ENCODE measurements around the gene NLRP9.

The NLRP9 gene

GRCh38 chr19:55674841-55675660, 63.2 kb downstream of the NLRP9 start, which contains the start of gene EPN1:
Gene EPN1, plus strand, starts transcription at chr19:55675226. Its CDS starts 3,402 bp downstream, at chr19:55678628.
- in situ Hi-C loops (cut with HindIII; ENCODE audit: low sequenced_read_pairs): no loop called here

DNA sequence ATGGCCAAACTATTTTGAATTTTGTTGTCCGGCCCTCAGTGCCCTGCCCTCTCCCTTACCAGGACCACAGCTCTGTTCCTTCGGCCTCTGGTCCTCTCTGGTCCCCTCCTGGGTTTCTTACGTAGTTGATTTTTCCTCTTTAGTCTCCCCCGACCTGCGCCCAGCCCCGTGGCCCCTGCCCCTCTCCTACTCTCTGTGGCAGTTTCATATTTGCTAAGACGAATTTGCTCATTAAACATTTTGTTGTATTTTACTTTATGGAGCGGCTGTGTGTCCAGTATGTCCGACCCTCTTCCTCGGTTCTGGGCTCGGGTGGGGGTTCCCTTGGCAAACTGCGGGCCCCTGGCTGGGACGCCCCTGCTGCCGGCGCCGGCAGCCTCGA, 63.8 kb downstream of the NLRP9 start:
- in situ Hi-C loops (cut with HindIII; ENCODE audit: low sequenced_read_pairs): no loop called here

DNA sequence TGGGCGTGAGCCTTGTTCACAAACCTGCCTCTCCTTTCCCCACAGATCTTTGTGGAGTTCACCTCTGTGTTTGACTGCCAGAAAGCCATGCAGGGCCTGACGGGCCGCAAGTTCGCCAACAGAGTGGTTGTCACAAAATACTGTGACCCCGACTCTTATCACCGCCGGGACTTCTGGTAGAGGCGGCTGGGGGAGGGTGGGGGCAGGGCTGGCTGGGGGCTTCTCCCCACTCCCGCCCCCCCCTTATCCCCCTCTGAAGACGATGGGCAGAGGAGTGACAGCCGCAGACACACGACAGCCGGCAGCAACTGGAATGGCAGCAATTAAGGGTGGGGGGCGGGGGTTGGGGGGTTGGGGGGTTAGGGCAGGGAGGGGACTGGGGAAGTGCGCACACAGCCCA, 64.3 kb downstream of the NLRP9 start:
- in situ Hi-C loops (cut with HindIII; ENCODE audit: low sequenced_read_pairs): no loop called here

DNA sequence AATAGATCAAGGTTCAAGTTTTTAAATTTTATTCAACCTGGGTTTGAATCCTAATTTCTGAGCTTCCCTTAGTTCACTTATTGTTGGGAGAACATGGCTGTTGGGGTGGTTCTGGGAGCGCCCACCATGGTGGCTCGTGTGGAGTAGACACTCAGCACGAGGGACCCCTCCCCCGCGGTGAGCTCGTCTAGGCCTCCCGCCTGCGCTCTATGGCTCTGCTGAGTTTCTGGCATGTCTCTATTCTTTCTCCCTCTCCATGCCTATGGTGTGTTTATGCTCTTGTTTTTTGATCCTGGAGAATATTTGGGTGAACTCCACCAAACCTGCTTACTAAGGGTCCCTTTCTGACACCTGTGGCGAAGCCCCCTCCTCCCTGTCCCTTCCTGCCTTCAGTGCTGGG, 64.7 kb downstream of the NLRP9 start:
- in situ Hi-C loops (cut with HindIII; ENCODE audit: low sequenced_read_pairs): no loop called here

GRCh38 chr19:55672418-55672817, 65.8 kb downstream of the NLRP9 start:
- in situ Hi-C loops (cut with HindIII; ENCODE audit: low sequenced_read_pairs): no loop called here

- in situ Hi-C loops (cut with HindIII; ENCODE audit: low sequenced_read_pairs): no loop called here
Measured at GRCh38 chr19:55671054-55671378, 67.2 kb downstream of the NLRP9 start.

GRCh38 chr19:55670280-55671053, 67.7 kb downstream of the NLRP9 start:
- in situ Hi-C loops (cut with HindIII; ENCODE audit: low sequenced_read_pairs): no loop called here

- in situ Hi-C loops (cut with HindIII; ENCODE audit: low sequenced_read_pairs): no loop called here
Measured at GRCh38 chr19:55669418-55670279, 68.6 kb downstream of the NLRP9 start.

- in situ Hi-C loops (cut with HindIII; ENCODE audit: low sequenced_read_pairs): no loop called here
Measured at GRCh38 chr19:55668603-55669348, 69.4 kb downstream of the NLRP9 start.

- in situ Hi-C loops (cut with HindIII; ENCODE audit: low sequenced_read_pairs): no loop called here
Measured at GRCh38 chr19:55667958-55668357, 70.2 kb downstream of the NLRP9 start.

GRCh38 chr19:55667511-55667910, 70.7 kb downstream of the NLRP9 start:
- in situ Hi-C loops (cut with HindIII; ENCODE audit: low sequenced_read_pairs): no loop called here

- in situ Hi-C loops (cut with HindIII; ENCODE audit: low sequenced_read_pairs): no loop called here
Measured at GRCh38 chr19:55667006-55667381, 71.2 kb downstream of the NLRP9 start.

DNA sequence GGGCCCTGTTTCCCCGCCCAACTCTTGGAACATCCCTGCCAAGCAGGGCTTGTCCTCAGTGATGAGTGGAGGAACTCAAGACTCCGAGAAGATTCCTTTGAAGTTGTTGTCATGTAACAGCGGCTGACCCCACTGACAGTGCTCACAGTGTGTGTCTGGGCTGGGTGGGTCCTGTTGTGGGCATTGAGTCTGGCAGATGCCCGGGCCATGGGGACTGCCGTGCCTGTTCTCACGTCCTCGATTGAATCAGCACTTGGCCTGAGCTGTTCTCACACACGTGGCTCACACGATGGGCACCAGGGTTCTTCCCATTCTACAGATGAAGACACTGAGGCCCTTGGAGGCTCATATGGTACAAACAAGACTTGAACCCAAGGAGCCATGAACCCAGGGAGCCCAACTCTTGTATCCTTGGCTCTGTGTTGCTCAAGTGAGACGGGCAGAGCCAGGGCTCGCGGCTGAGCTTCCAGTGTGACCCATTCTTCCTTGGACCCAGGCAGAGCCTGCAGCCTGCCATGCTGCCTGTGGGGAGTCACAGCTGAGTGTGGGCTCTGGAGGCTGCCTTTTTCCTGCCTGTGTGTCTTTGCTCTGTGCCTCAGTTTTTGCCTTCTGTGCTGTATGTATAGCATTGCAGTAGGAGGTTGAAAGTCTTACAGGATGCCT, 71.7 kb downstream of the NLRP9 start:
- in situ Hi-C loops (cut with HindIII; ENCODE audit: low sequenced_read_pairs): no loop called here

DNA sequence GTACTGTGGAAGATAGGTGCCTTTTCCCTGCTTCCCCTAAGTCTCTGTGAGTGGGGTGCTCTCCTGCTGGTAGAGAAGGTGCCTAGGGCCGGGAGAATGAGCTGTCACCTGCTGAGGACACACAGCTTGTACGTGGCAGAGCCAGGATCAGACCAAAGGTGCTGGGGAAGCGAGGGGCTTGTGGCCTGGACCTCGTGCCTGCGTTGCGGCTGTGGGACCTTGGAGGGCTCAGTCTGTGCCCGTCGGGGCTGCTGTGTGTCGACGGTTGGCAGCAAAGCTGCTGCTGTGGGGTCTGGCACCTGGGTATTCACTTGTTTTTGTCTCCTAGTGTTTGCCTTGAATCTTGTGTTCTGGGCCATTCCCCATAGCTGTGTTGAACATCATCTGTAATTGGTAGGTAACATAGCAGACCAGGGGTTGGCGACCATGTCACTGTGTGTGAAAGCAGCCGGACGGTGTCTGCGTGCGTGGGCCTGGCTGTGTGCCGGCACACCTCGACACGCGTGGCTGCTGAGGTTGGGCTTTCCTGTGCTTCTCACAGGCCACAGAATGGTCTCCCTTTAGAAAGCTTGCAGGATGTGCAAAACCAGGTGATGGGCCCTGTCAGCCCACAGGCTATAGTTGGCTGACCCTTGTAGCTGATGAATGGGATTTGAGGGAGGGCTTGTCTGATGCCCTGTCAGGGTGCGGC, 74.2 kb downstream of the NLRP9 start:
- in situ Hi-C loops (cut with HindIII; ENCODE audit: low sequenced_read_pairs): no loop called here

DNA sequence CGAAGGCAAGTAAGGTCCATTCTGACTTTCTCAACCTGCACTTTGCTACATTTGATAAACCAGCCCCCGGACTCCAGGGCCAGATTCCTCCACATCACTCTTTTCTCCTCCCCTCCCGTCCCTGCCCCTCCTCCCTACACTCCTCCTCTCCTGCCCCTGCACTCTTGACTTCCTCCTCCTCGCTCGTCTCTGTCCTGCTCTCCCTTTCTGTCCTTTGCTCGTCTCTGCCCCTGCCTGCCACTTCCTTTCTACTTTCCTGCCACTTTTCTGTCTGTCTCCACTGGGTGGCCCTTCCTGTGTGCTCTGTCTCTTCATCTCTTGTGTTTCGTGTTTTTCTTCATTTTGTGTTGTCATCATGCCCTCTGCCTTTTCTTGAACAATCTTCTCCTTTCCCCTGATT, 76.4 kb downstream of the NLRP9 start:
- in situ Hi-C loops (cut with HindIII; ENCODE audit: low sequenced_read_pairs): no loop called here

- in situ Hi-C loops (cut with HindIII; ENCODE audit: low sequenced_read_pairs): no loop called here
Measured at GRCh38 chr19:55660991-55661390, 77.2 kb downstream of the NLRP9 start.

DNA sequence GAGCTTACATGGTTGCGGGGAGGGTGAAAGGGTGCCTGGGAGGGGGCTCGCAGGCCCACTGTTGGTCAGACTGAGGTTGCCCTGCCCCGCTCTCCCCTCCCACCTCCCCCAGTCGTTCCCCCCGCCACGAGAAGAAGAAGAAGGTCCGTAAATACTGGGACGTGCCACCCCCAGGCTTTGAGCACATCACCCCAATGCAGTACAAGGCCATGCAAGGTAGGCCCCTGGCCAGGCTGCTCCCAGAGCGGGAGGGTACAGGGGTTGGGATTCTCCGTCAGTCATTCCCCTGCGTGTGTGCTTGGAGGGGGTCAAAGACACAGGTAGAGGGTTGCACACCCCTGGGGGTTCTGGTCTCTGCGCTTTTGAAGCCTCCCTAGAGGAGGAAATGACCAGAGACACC, 77.8 kb downstream of the NLRP9 start:
- in situ Hi-C loops (cut with HindIII; ENCODE audit: low sequenced_read_pairs): no loop called here

GRCh38 chr19:55659822-55660221, 78.4 kb downstream of the NLRP9 start:
- in situ Hi-C loops (cut with HindIII; ENCODE audit: low sequenced_read_pairs): no loop called here

DNA sequence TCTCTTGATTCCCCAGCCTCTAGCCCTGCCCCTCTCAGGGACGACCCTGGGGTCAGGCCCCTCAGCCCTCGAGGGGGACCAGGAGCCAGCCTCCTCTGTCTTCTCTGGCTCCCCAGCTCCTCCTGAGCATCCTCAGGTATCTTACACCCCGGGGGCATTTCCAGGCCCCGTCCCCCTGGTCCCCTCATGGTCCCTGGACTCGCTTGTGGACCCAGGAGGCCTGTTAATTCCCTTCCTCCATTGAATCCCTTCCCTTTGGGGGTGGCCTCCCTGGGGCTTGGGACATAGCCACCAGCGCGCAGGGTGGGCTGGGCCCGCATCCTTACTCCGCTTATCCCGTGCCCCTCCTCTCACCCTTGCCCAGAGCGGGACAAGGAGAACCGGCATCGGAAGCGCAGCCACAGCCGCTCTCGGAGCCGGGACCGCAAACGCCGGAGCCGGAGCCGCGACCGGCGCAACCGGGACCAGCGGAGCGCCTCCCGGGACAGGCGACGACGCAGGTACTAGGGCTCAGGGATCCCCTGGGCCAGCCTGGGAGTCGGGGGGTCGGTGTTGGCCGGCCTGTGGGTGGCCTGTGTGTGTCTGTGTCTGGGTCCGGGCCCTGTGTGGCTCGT, 79.2 kb downstream of the NLRP9 start:
- in situ Hi-C loops (cut with HindIII; ENCODE audit: low sequenced_read_pairs): no loop called here
